Activated CD8-positive, alpha-beta memory T cell treated with anti-CD3 and anti-CD28 coated beads for 48 hours (primary cell): ENCODE data around the gene THUMPD2.
"Not testable (repeated sequence)": the region's sequence is repeated elsewhere in the genome, so short reads cannot be mapped to it uniquely, and the experiment has no call there.

ENCODE experiments used
- DNase-seq, 3 experiments: peaks; one replicate each; pipeline ENCODE4 v3.0.0-alpha.2; 2020; ENCODE audit warnings: low read depth in 2 of 3, low spot score in 2 of 3

THUMPD2 gene

DNA sequence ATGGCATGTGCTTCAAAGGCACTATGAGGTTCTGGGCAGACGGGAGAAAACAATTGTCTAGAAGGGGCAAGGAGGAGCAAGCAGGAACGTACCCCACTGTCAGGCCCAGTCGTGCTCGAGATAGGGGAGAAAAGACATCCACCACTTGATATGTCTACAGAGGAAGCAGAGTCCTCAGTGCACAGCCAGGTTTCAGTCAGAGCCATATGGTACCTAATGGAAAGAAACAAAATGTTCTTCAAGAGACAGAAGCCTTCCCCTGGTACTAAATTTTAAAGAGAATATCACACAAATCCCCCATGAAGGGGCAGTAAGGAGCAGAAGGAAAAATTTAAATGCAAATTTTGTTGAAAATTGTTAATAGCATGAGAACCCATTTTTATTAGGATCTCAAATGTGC is 21.9 kb downstream of the THUMPD2 start:
- no peak for DNase-seq

- DNase-seq = no peak
Measured at GRCh38 chr2:39755466-39755865, 23.6 kb downstream of the THUMPD2 start.

DNA sequence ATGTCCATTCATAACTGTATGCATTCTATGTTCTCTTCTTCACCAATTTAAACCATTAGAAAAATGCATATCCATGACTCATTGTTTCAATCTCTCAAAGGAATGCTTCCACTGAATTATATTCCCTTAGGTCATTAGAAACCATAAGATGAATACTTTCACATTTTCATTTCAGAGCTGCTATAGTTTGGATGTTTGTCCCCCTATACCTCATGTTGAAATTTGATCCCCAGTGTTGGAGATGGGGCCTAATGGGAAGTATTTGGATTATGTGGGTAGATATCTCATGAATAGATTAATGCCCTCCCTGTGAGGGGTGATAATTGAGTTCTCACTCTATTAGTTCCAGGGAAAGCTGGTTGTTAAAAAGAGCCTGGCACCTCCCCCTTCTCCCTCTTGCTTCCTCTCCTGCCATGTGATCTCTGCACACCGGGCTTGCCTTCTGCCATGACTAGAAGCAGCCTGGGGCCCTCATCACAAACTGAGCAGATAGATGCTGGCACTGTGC is 35.7 kb downstream of the THUMPD2 start:
- no peak for DNase-seq

DNA sequence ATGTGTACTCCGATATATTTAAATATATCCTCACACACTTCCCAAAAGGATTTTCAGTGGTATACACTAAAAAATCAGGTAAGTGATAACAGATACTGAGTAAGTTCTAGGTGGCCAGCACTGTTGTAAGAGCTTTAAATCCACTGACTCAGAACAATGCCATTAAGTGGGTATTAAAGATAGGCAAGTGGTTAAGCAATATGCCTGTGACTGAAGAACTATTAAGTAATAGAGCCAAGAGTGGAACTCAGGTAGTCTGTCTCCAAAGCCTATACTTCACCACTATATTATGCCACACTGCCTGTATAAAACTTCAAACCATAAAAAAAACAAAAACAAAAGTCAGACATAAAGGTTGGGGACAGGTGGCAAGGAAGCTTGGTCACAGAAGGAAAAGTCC is 37.2 kb downstream of the THUMPD2 start:
- DNase-seq = no peak

GRCh38 chr2:39739386-39739785 is 39.7 kb downstream of the THUMPD2 start:
- no peak for DNase-seq

- DNase-seq = no peak
Measured at GRCh38 chr2:39738936-39739335, 40.1 kb downstream of the THUMPD2 start.

- no peak for DNase-seq
Measured at GRCh38 chr2:39737661-39738060, 41.4 kb downstream of the THUMPD2 start.

DNA sequence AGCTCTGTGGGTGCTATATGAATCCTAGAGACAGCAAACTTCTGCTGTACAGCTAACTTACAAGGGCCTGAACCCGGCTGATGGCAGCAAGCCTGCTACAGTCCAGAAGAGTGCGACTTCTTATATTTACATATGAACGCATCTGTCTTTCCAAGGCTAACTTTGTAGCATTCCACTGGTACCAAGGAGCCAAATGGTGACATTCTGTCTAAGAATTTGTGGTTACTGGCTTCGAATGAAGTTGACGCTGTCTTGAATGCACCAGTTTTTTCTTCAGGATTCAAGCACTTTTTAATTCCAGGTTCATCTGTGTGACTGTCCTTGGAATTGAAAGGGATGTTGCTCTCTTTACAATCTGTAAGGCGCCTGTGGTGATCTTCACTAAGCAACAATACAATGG is 42.4 kb downstream of the THUMPD2 start:
- DNase-seq = no peak

DNA sequence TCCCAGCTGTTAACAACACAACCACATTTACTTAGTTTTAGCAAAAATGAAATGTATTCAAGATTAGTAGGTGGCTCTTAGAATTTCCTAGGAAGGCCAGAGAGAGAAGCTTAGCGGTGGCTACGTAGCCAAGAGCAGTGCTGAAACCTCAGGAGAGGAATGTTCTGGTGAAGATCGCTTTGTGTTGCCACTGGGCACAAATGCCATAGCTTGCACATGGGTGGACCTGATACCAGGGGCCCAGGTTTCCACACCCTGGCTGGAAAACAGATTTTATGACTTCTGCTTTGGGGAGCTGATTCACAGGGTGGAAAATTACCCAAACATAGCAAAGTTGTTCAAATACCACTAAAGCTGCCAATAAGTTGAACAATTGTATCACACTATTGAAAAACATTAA is 43.4 kb downstream of the THUMPD2 start:
- DNase-seq = no peak

- DNase-seq = no peak
Measured at GRCh38 chr2:39734445-39734844, 44.6 kb downstream of the THUMPD2 start.

GRCh38 chr2:39733070-39733674 is 45.9 kb downstream of the THUMPD2 start:
- no peak for DNase-seq

DNA sequence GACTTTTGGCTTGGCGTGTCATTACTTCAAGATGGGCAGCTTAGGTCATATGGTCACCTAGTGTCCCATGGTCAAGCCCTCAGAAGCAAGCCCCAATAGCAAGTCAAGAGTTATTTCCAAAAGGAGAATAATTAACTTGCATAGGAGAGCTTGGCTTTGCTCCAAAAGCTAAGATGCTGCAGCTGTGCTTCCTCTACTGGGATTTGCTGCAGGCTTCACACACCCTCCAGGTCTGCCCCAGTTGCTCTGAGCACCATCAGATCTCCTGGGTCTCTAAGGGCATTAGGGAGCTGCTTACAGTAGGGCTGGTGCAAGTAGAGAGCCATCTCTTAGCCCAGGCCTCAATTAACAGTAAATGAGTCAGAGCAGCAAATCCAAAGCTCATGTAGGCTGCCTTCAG is 46.6 kb downstream of the THUMPD2 start:
- no peak for DNase-seq

- DNase-seq = no peak
Measured at GRCh38 chr2:39731546-39731945, 47.5 kb downstream of the THUMPD2 start.

- DNase-seq = no peak
Measured at GRCh38 chr2:39730685-39731302, 48.3 kb downstream of the THUMPD2 start.

- DNase-seq = no peak
Measured at GRCh38 chr2:39730276-39730675, 48.8 kb downstream of the THUMPD2 start.

DNA sequence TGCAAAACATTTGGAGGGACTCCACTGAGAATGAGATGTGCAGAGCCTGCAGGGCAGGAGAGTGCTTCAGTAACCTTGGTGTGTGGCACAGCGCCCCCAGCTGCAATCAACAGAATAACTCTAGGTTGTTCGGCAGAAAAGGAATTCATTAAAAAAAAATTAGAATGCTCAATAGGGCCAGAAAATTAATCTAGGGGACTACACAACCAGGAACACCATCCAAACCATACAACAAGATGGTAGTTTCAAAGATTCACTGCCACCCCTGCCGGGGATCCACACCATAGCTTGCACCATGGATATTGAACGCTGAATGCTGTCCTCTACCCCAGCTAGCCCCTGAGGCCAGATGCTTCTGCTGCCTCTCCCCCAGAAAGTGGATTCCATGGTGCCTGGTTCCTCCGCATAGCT is 50.1 kb downstream of the THUMPD2 start:
- no peak for DNase-seq

GRCh38 chr2:39728085-39728484 is 51.0 kb downstream of the THUMPD2 start:
- not testable (repeated sequence) for DNase-seq

GRCh38 chr2:39725401-39725800 is 53.7 kb downstream of the THUMPD2 start:
- DNase-seq = no peak

- DNase-seq = no peak
Measured at GRCh38 chr2:39724828-39725144, 54.3 kb downstream of the THUMPD2 start.

DNA sequence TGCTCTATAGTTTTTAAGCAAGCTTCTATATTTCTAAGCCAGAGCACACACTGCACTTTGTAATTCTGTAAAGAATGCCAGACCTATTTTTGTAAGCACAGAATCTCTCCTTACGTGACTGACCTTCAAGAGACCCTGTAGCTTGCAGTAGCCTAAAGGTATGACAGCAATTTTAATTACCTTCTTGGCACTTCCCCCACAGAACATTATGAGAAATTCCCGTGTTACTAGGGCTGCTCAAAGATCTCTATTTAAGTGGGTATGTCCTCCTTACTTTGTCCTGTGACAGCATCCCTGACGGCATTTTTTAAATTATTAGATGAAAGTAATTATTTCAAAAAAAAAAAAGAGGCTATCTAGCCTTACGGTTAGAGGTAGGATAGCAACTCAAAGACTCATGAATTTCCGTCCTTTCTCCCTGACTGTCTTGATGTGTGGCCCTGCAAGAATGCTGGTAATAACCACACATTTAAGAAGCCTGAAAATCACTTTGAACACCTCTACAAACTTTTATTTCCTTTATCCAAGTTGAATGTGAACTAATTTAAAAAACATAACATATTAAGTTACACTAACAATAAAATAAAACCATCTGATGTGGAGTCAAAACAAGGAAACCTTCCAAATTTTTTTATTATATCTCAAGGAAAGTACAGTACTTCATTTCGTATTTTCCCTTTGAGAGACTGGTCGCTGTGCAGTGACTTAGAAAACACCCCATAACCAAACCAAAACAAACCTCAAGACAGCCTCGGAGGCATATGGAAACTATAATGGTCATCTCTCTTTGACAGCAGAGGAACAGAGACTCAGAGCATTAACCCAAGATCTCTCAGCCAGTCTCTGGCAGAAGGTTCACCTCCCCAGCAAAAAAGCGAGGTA is 54.9 kb downstream of the THUMPD2 start:
- no peak for DNase-seq

DNA sequence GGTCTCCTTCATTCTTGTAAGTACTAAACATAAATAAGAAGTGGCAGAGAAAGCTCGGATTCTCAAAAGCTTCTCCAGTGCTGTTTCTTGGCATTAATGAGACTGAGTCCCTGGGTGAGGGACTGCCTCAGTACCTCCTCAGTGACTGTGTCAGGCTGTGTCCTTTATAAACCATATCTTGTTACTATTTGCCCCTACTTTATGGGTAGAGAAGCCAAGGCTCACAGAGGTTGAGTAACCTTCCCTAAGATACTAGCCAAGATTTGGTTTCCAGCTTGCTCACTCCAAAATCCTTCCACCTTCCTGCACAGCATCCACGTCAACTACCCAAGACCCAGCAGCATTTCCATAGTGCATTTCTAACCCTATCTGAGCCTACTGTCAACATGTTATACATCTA is 55.6 kb downstream of the THUMPD2 start:
- DNase-seq = no peak

GRCh38 chr2:39720970-39721369 is 58.1 kb downstream of the THUMPD2 start:
- no peak for DNase-seq
